HCT116 (cell line): Measurements from ENCODE around the gene SDK1. TPM values are rescaled to one million over a fixed set of nuclear protein-coding genes. Genes with fewer than 3 reads are reported as not detected.

ENCODE experiments used
- ATAC-seq: fragments of 200-7000 bp; cut with Tn5 transposase; 2 replicates; pipeline ENCODE4 v1.9.1; 2020; ENCODE audit warnings: mild to moderate bottlenecking, moderate library complexity
- BruUV-seq: library from RNA; stranded (reverse); fragments of 400-500 nt; replicated peaks from 2 replicates; lab custom pipeline; 2021; lab: Mats Ljungman, UMichigan
- CTCF ChIA-PET: fragments of 300-600 bp; sonication (Branson Sonifier 250); formaldehyde crosslinking; loops from one replicate; lab custom pipeline; 2021; ENCODE audit warnings: antibody characterized with exemption; lab: Charles Lee
- POLR2A ChIA-PET: fragments of 300-600, 350-600 bp; sonication (Branson Sonifier 250); formaldehyde crosslinking; loops from one replicate; lab custom pipeline; 2021; ENCODE audit warnings: antibody characterized with exemption; lab: Charles Lee
- RAD21 ChIA-PET, 2 experiments: fragments of 300-600 bp; sonication (Branson Sonifier 250); formaldehyde crosslinking; loops; one replicate each; lab custom pipeline; 2023; ENCODE audit warnings: low total read pairs in 2 of 2; ENCODE audit not compliant: uncharacterized antibody in 2 of 2, unreplicated experiment in 2 of 2, low non-redundant PET in 1 of 2; lab: Charles Lee
- DNase-seq: peaks from one replicate; pipeline ENCODE4 v3.0.0-alpha.2; 2010; ENCODE audit warnings: low read depth, low spot score
- H2AFZ ChIP-seq: fragments of 200-600 bp; shearing (Covaris generic), sonication (generic); 2 replicates; pipeline ENCODE4 v1.6.1; 2017; ENCODE audit warnings: low read depth, mixed run types, mixed read lengths, antibody characterized with exemption, low read length; ENCODE audit not compliant: poor library complexity, severe bottlenecking
- H3K27ac ChIP-seq: 2 replicates; pipeline ENCODE4 v1.5.1; 2012; ENCODE audit warnings: low read depth, low read length
- H3K27me3 ChIP-seq: fragments of 200-600 bp; sonication (generic); 2 replicates; pipeline ENCODE4 v1.6.1; 2016; ENCODE audit warnings: mixed run types, low read length, mixed read lengths; ENCODE audit not compliant: insufficient read depth
- H3K36me3 ChIP-seq, 2 experiments: fragments of 200-500 bp in 1 of 2; fragments of 200-600 bp in 1 of 2; sonication (Bioruptor generic) in 1 of 2; sonication (generic) in 1 of 2; 2 replicates each; pipeline versions ENCODE4 v1.5.1 to v1.6.1; 2014 to 2016; ENCODE audit warnings: low read length in 2 of 2, inconsistent platforms in 1 of 2, mixed read lengths in 1 of 2, mixed run types in 1 of 2; ENCODE audit not compliant: insufficient read depth in 2 of 2, control insufficient read depth in 1 of 2
- H3K4me1 ChIP-seq, 2 experiments: fragments of 200-600 bp in 1 of 2; sonication (generic) in 1 of 2; 2 replicates each; pipeline versions ENCODE4 v1.5.1 to v1.6.1; 2012 to 2017; ENCODE audit warnings: low read length in 2 of 2, inconsistent platforms in 1 of 2, mild to moderate bottlenecking in 1 of 2, mixed read lengths in 1 of 2, mixed run types in 1 of 2, moderate library complexity in 1 of 2; ENCODE audit not compliant: insufficient read depth in 2 of 2, control insufficient read depth in 1 of 2
- H3K4me2 ChIP-seq: fragments of 200-600 bp; sonication (generic); 2 replicates; pipeline ENCODE4 v1.6.1; 2017; ENCODE audit warnings: mixed run types, low read length, mixed read lengths
- H3K4me3 ChIP-seq, 2 experiments: fragments of 200-600 bp in 1 of 2; sonication (generic) in 1 of 2; replicated peaks in 1 of 2; 2 replicates each; pipeline ENCODE4 v1.5.1; 2011 to 2016; ENCODE audit warnings: low read length in 2 of 2, control low read depth in 1 of 2, low read depth in 1 of 2, mild to moderate bottlenecking in 1 of 2, mixed read lengths in 1 of 2, mixed run types in 1 of 2
- H3K79me2 ChIP-seq: fragments of 200-600 bp; sonication (generic); 2 replicates; pipeline ENCODE4 v1.6.1; 2017; ENCODE audit warnings: mild to moderate bottlenecking, mixed run types, low read length, moderate library complexity, mixed read lengths; ENCODE audit not compliant: insufficient read depth
- H3K9ac ChIP-seq: fragments of 200-600 bp; sonication (generic); 2 replicates; pipeline ENCODE4 v1.6.1; 2016; ENCODE audit warnings: low read length, mixed read lengths
- H3K9me2 ChIP-seq: fragments of 200-600 bp; sonication (generic), shearing (Covaris generic); 2 replicates; pipeline ENCODE4 v1.6.1; 2017; ENCODE audit warnings: mixed run types, mild to moderate bottlenecking, moderate library complexity; ENCODE audit not compliant: insufficient read depth
- H3K9me3 ChIP-seq, 2 experiments: fragments of 200-500 bp in 1 of 2; fragments of 200-600 bp in 1 of 2; sonication (Bioruptor generic) in 1 of 2; sonication (generic) in 1 of 2; 2 replicates each; pipeline ENCODE4 v1.6.1; 2014 to 2017; ENCODE audit warnings: low read length in 2 of 2, mixed read lengths in 2 of 2, inconsistent platforms in 1 of 2, low read depth in 1 of 2, mild to moderate bottlenecking in 1 of 2, mixed run types in 1 of 2, moderate library complexity in 1 of 2; ENCODE audit not compliant: control insufficient read depth in 1 of 2, insufficient read depth in 1 of 2
- H4K20me1 ChIP-seq: fragments of 200-600 bp; sonication (generic), shearing (Covaris generic); 2 replicates; pipeline ENCODE4 v1.6.1; 2017; ENCODE audit warnings: mixed run types, mild to moderate bottlenecking, moderate library complexity; ENCODE audit not compliant: insufficient read depth
- ELF1 ChIP-seq: IDR thresholded peaks from 2 replicates; pipeline ENCODE4 v1.6.1; 2012; ENCODE audit warnings: low read depth, borderline replicate concordance
- EZH2 ChIP-seq: fragments of 200-600 bp; sonication (generic); IDR thresholded peaks from 2 replicates; pipeline ENCODE4 v1.6.1; 2017; ENCODE audit warnings: antibody characterized with exemption, mixed run types
- SIN3A ChIP-seq: IDR thresholded peaks from 2 replicates; pipeline ENCODE4 v1.6.1; 2012; ENCODE audit warnings: low read depth
- SP1 ChIP-seq: IDR thresholded peaks from 2 replicates; pipeline ENCODE4 v1.6.1; 2012; ENCODE audit warnings: low read depth
- ZFX ChIP-seq: fragments of 450-650 bp; IDR thresholded peaks from 2 replicates; pipeline ENCODE4 v1.6.1; 2017
- intact Hi-C: fragments of 100-400 bp; cut with micrococcal nuclease; formaldehyde crosslinking; loops from 2 replicates; pipeline ENCODE4 v1.10.0; 2022
- total RNA-seq: library from RNA; stranded (reverse); gene quantifications from one replicate; pipeline ENCODE4 v1.2.1, GENCODE V29; 2021; ENCODE audit not compliant: unreplicated experiment
- TF ChIP-seq, protein P1 (sequence below): IDR thresholded peaks from 2 replicates; pipeline ENCODE4 v1.6.1; 2012

SDK1 gene
- total RNA-seq, 1 experiment from 2014 or later: 0.05 TPM

- Histone ChIP-seq H3K9ac (no peak overlapping the region), H3K27me3 (0 out of 2 replicates have a peak, but pooled peaks cover 3% of the 10 kb centered on the region), H3K27ac (no peak overlapping the region), H3K4me3 (no peak overlapping the region), H3K4me1 (no peaks in the 10 kb centered on the region), H2AFZ (no peak overlapping the region), H3K79me2 (no peaks in the 10 kb centered on the region), H3K4me2 (no peak overlapping the region), H3K36me3 (no peaks in the 10 kb centered on the region), H3K9me3 (no peaks in the 10 kb centered on the region), H4K20me1 (no peaks in the 10 kb centered on the region), H3K9me2 (no peaks in the 10 kb centered on the region)
- ChIA-PET RAD21 (no interaction called here), POLR2A (no interaction called here), CTCF (no interaction called here)
- ATAC-seq: no peak
- DNase-seq: no peak
- intact Hi-C loops: no loop called here
- BruUV-seq: no TSS peak
- TF ChIP-seq ZFX: no peak
- TF ChIP-seq ELF1: no peak
- TF ChIP-seq, protein P1, sequence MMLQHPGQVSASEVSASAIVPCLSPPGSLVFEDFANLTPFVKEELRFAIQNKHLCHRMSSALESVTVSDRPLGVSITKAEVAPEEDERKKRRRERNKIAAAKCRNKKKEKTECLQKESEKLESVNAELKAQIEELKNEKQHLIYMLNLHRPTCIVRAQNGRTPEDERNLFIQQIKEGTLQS: no peak
- TF ChIP-seq EZH2: no peak
- TF ChIP-seq SIN3A: no peak
Measured at GRCh38 chr7:4040109-4040928, 739.3 kb downstream of the SDK1 start.

DNA sequence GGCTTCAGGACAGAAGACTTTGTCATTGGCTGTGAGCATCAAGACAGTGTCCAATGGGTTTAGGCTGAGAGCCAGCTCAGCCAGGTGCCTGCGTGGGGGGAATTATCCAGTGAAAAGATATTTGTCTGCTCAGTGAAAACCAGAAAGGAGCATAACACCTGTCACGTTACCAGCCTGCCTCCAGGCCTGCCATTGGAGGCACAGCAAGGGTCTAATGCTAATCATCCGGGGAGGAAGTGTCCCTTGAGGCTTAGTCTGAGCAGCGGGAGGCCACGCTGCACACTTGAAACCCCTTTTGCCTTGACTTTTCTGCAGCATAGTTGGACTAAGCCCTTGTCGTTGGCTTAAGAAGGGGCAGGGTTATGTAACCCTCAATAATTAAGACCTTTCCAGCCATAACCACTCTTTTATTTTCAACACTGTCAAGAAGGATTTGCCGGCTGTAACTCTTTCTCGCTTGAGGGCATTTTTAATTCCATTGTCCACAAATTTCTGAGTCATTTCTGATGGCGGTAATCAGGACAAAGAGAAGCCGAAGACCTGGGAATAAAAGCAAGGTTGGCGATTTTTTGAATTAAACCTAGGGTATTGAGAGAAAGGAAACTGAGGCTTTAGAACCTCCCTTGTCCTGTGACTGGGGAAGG, 741.5 kb downstream of the SDK1 start:
- H3K36me3 ChIP-seq: no peaks in the 10 kb centered on the region
- no peak overlapping the region for H3K4me2 ChIP-seq
- H3K9ac ChIP-seq: no peak overlapping the region
- ChIA-PET POLR2A (no interaction called here), CTCF (no interaction called here), RAD21 (no interaction called here)
- no peak for ATAC-seq
- H3K79me2 ChIP-seq: no peaks in the 10 kb centered on the region
- intact Hi-C loops: no loop called here
- H3K9me2 ChIP-seq: no peaks in the 10 kb centered on the region
- no peak overlapping the region for H2AFZ ChIP-seq
- H3K27ac ChIP-seq: no peak overlapping the region
- H3K9me3 ChIP-seq: no peaks in the 10 kb centered on the region
- H3K27me3 ChIP-seq: peaks cover 5% of the 10 kb centered on the region; the same call in 1 of the 2 replicates
- H3K4me1 ChIP-seq: no peaks in the 10 kb centered on the region
- TF ChIP-seq SP1: no peak
- no peak for DNase-seq
- no peak overlapping the region for H3K4me3 ChIP-seq
- no TSS peak for BruUV-seq
- H4K20me1 ChIP-seq: no peaks in the 10 kb centered on the region
